ENCODE measurements around the gene AGBL4. TPM values are rescaled to one million over a fixed set of nuclear protein-coding genes. Genes with fewer than 3 reads are reported as not detected.
"Not testable (repeated sequence)": the region's sequence is repeated elsewhere in the genome, so short reads cannot be mapped to it uniquely, and the experiment has no call there.

The AGBL4 gene
- total and polyA plus RNA-seq, 7 donors: 0.01 to 0.05 TPM; not detected in 5

- no peak overlapping the region for H3K27ac ChIP-seq
- no peak overlapping the region for H3K4me3 ChIP-seq
- no peaks in the 10 kb centered on the region for H3K9me3 ChIP-seq
- ATAC-seq (no peak), DNase-seq (no peak)
- TF ChIP-seq CTCF (IDR thresholded peaks at IDR 0.05): no peak
- no peaks in the 10 kb centered on the region for H3K36me3 ChIP-seq (ENCODE audit: insufficient read depth in 1 of 2, low read depth in 1 of 2)
- intact Hi-C loops (cut with DNase I): no loop called here
- H3K27me3 ChIP-seq (ENCODE audit: insufficient read depth in 3 of 3, low read length in 2 of 3): no peaks in the 10 kb centered on the region
- H3K4me1 ChIP-seq: no peaks in the 10 kb centered on the region
Observed at GRCh38 chr1:49854741-49855140, 169.0 kb downstream of the AGBL4 start.

- Histone ChIP-seq H3K4me1 (no peaks in the 10 kb centered on the region), H3K27ac (no peak overlapping the region), H3K4me3 (no peak overlapping the region), H3K36me3 (ENCODE audit: insufficient read depth in 1 of 2, low read depth in 1 of 2) (no peaks in the 10 kb centered on the region), H3K27me3 (ENCODE audit: insufficient read depth in 3 of 3, low read length in 2 of 3) (no peaks in the 10 kb centered on the region), H3K9me3 (no peaks in the 10 kb centered on the region)
- no peak for DNase-seq
- 84 to 96% (median 91%) methylated on average over 2 of the region's 2 CpGs for WGBS, 3 donors
- TF ChIP-seq CTCF (IDR thresholded peaks at IDR 0.05): no peak
- intact Hi-C loops (cut with DNase I): no loop called here
- no peak for ATAC-seq
Observed at GRCh38 chr1:49842596-49842995, 181.2 kb downstream of the AGBL4 start.

- Histone ChIP-seq H3K27me3 (ENCODE audit: insufficient read depth in 3 of 3, low read length in 2 of 3) (no peaks in the 10 kb centered on the region), H3K9me3 (no peaks in the 10 kb centered on the region), H3K27ac (no peak overlapping the region), H3K4me3 (no peak overlapping the region), H3K36me3 (ENCODE audit: insufficient read depth in 1 of 2, low read depth in 1 of 2) (no peaks in the 10 kb centered on the region), H3K4me1 (no peaks in the 10 kb centered on the region)
- no peak for DNase-seq
- WGBS, 3 donors: 88 to 90% (median 89%) methylated on average over 13 of the region's 13 CpGs
- TF ChIP-seq CTCF (IDR thresholded peaks at IDR 0.05): no peak
- intact Hi-C loops (cut with DNase I): no loop called here
- no peak for ATAC-seq
Observed at GRCh38 chr1:49841767-49842166, 182.0 kb downstream of the AGBL4 start.

- no peaks in the 10 kb centered on the region for H3K36me3 ChIP-seq (ENCODE audit: insufficient read depth in 1 of 2, low read depth in 1 of 2)
- no peak overlapping the region for H3K27ac ChIP-seq
- H3K27me3 ChIP-seq (ENCODE audit: insufficient read depth in 3 of 3, low read length in 2 of 3): no peaks in the 10 kb centered on the region
- 16 to 25% (median 25%) methylated on average over 1 of the region's 1 CpG for WGBS, 3 donors
- peaks cover 2% of the 10 kb centered on the region for H3K9me3 ChIP-seq
- H3K4me1 ChIP-seq: no peaks in the 10 kb centered on the region
- intact Hi-C loops (cut with DNase I): no loop called here
- H3K4me3 ChIP-seq: no peak overlapping the region
- ATAC-seq (no peak), DNase-seq (no peak)
- TF ChIP-seq CTCF (IDR thresholded peaks at IDR 0.05): no peak
Observed at GRCh38 chr1:49824261-49824660, 199.5 kb downstream of the AGBL4 start.

- no peaks in the 10 kb centered on the region for H3K4me1 ChIP-seq
- no peak for TF ChIP-seq CTCF (IDR thresholded peaks at IDR 0.05)
- H3K27me3 ChIP-seq (ENCODE audit: insufficient read depth in 3 of 3, low read length in 2 of 3): no peaks in the 10 kb centered on the region
- no peak for DNase-seq
- no peak overlapping the region for H3K27ac ChIP-seq
- no peak overlapping the region for H3K4me3 ChIP-seq
- H3K36me3 ChIP-seq (ENCODE audit: insufficient read depth in 1 of 2, low read depth in 1 of 2): no peaks in the 10 kb centered on the region
- intact Hi-C loops (cut with DNase I): no loop called here
- H3K9me3 ChIP-seq: no peaks in the 10 kb centered on the region
- no peak for ATAC-seq
- WGBS, 3 donors: 41 to 59% (median 57%) methylated on average over 2 of the region's 2 CpGs
Observed at GRCh38 chr1:49817681-49818080, 206.1 kb downstream of the AGBL4 start.

- WGBS, 3 donors: 89 to 96% (median 92%) methylated on average over 17 of the region's 17 CpGs
- not testable (repeated sequence) for H3K9me3 ChIP-seq
Observed at GRCh38 chr1:49787013-49787412, 236.7 kb downstream of the AGBL4 start.

More at GRCh38 chr1:49787013-49787412, 236.7 kb downstream of the AGBL4 start:
- intact Hi-C loops (cut with DNase I); DNase-seq; H3K27me3 ChIP-seq (ENCODE audit: insufficient read depth in 3 of 3, low read length in 2 of 3); H3K4me1 ChIP-seq; H3K27ac ChIP-seq; ATAC-seq; H3K4me3 ChIP-seq; H3K36me3 ChIP-seq (ENCODE audit: insufficient read depth in 1 of 2, low read depth in 1 of 2): not testable (repeated sequence)

Data from psoas muscle (tissue), 8 donors.